ENCODE measurements around the gene ARHGAP10.

- TF ChIP-seq CTCF (IDR thresholded peaks at IDR 0.05; ENCODE audit: low read depth, low read length) (no peak), POLR2A (IDR thresholded peaks at IDR 0.05; ENCODE audit: extremely low read depth, insufficient read length) (no peak)
Observed at GRCh38 chr4:148016063-148016637, 284.3 kb downstream of the ARHGAP10 start.

Measured in NB4 (cell line).